AG04450 (cell line): ENCODE measurements around the gene SCN2B. TPM values are rescaled to one million over a fixed set of nuclear protein-coding genes. Genes with fewer than 3 reads are reported as not detected.

ENCODE experiments used
- CTCF ChIA-PET: fragments of 300-600, 350-600 bp; formaldehyde crosslinking; extraction: SDS; loops from one replicate; lab custom pipeline; 2022; ENCODE audit warnings: antibody characterized with exemption, inconsistent platforms; lab: Charles Lee
- POLR2A ChIA-PET: fragments of 350-600 bp; formaldehyde crosslinking; extraction: SDS; loops from one replicate; lab custom pipeline; 2021; ENCODE audit warnings: antibody characterized with exemption, inconsistent platforms; lab: Yijun Ruan, JAX
- DNase-seq: peaks from one replicate; pipeline ENCODE4 v3.0.0-alpha.2; 2011; ENCODE audit warnings: low read depth, low spot score
- H3K27ac ChIP-seq: one replicate; pipeline ENCODE4 v1.5.1; 2012; ENCODE audit warnings: low read depth, low read length, control low read depth
- H3K27me3 ChIP-seq: one replicate; pipeline ENCODE4 v1.6.0; 2012; ENCODE audit warnings: low read length; ENCODE audit not compliant: control insufficient read depth, insufficient read depth
- H3K4me3 ChIP-seq: 2 replicates; pipeline ENCODE4 v1.5.1; 2011; ENCODE audit warnings: mild to moderate bottlenecking, low read depth, low read length, control low read depth
- H3K9me3 ChIP-seq: 2 replicates; pipeline ENCODE4 v1.5.1; 2012; ENCODE audit warnings: low read length; ENCODE audit not compliant: control insufficient read depth, insufficient read depth
- CTCF ChIP-seq: IDR thresholded peaks from 2 replicates; pipeline ENCODE4 v1.5.1; 2011; ENCODE audit warnings: low read depth, low read length, control low read depth, inconsistent platforms
- polyA plus RNA-seq: library from polyadenylated mRNA; depleted of rRNA; stranded (reverse); fragments of >200 nt; gene quantifications from 2 replicates; pipeline ENCODE4 v1.2.3, GENCODE V29; 2011

SCN2B gene
- polyA plus RNA-seq, 1 experiment, result 0.01 TPM

GRCh38 chr11:118144301-118145268 is 31.9 kb downstream of the SCN2B start:
- POLR2A ChIA-PET, result no interaction called here

GRCh38 chr11:118143661-118144185 is 32.7 kb downstream of the SCN2B start:
- Histone ChIP-seq H3K9me3 (no peaks in the 10 kb centered on the region; the same call in 1 of the 2 replicates), H3K27me3 (peaks cover 41% of the 10 kb centered on the region), H3K4me3 (no peak overlapping the region), H3K27ac (no peak overlapping the region)
- TF ChIP-seq CTCF, result no peak
- DNase-seq, result no peak
- ChIA-PET CTCF (interaction anchor here (0.5 to 5.6 kb wide), 6 partner anchors 28 to 208 kb away, joined by 3 to 71 read pairs (median 5); no protein-coding TSS in a partner anchor), POLR2A (no interaction called here)

More at GRCh38 chr11:118144301-118145268, 31.9 kb downstream of the SCN2B start:
- peaks cover 43% of the 10 kb centered on the region for H3K27me3 ChIP-seq
- no peak overlapping the region for H3K27ac ChIP-seq
- TF ChIP-seq CTCF, result no peak
- no peak for DNase-seq
- H3K4me3 ChIP-seq, result no peak overlapping the region
- CTCF ChIA-PET, result interaction anchor here (0.5 to 5.6 kb wide), 7 partner anchors 21 to 207 kb away, joined by 3 to 71 read pairs (median 5); no protein-coding TSS in a partner anchor
- no peaks in the 10 kb centered on the region; the same call in 1 of the 2 replicates for H3K9me3 ChIP-seq

- Histone ChIP-seq H3K4me3 (no peak overlapping the region), H3K9me3 (no peaks in the 10 kb centered on the region; the same call in 1 of the 2 replicates), H3K27ac (no peak overlapping the region), H3K27me3 (peaks cover 37% of the 10 kb centered on the region)
- CTCF ChIA-PET, result interaction anchor here (1.9 to 5.6 kb wide), 3 partner anchors 29 to 209 kb away, joined by 5 to 71 read pairs (median 24); no protein-coding TSS in a partner anchor
- no peak for DNase-seq
- no peak for TF ChIP-seq CTCF
- POLR2A ChIA-PET, result no interaction called here
Measured at GRCh38 chr11:118142809-118143208, 33.6 kb downstream of the SCN2B start.

GRCh38 chr11:118142081-118142480 is 34.4 kb downstream of the SCN2B start:
- DNase-seq, result no peak
- Histone ChIP-seq H3K9me3 (no peaks in the 10 kb centered on the region; the same call in 1 of the 2 replicates), H3K27me3 (peaks cover 33% of the 10 kb centered on the region), H3K27ac (no peak overlapping the region), H3K4me3 (no peak overlapping the region)
- POLR2A ChIA-PET, result no interaction called here
- no peak for TF ChIP-seq CTCF
- CTCF ChIA-PET, result interaction anchor here (5.6 kb wide), 1 partner anchor 29 kb away, joined by 71 read pairs; no protein-coding TSS in a partner anchor
